ENCODE measurements around the gene ATP2A1. TPM values are rescaled to one million over a fixed set of nuclear protein-coding genes. Genes with fewer than 3 reads are reported as not detected.
"Not testable (repeated sequence)": the region's sequence is repeated elsewhere in the genome, so short reads cannot be mapped to it uniquely, and the experiment has no call there.

ATP2A1 gene
- total RNA-seq, 4 donors from 2014 or later = 0.32 to 0.44 (median 0.37) TPM

DNA sequence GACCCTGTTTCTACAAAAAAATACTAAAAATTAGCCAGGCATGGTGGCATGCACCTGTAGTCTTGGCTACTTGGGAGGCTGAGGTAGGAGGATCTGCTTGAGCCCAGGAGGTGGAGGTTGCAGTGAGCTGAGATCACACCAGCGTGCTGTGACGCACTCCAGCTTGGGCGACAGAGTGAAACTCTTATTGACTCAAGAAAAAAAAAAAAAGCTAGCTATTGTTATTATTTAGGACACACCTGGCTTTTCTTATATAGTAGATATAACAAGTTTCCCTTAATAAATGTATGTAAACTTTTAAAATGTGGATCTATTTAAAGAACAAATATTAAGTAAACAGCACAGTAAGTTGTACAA is 44.9 kb downstream of the ATP2A1 start:
- TF ChIP-seq, protein P1, sequence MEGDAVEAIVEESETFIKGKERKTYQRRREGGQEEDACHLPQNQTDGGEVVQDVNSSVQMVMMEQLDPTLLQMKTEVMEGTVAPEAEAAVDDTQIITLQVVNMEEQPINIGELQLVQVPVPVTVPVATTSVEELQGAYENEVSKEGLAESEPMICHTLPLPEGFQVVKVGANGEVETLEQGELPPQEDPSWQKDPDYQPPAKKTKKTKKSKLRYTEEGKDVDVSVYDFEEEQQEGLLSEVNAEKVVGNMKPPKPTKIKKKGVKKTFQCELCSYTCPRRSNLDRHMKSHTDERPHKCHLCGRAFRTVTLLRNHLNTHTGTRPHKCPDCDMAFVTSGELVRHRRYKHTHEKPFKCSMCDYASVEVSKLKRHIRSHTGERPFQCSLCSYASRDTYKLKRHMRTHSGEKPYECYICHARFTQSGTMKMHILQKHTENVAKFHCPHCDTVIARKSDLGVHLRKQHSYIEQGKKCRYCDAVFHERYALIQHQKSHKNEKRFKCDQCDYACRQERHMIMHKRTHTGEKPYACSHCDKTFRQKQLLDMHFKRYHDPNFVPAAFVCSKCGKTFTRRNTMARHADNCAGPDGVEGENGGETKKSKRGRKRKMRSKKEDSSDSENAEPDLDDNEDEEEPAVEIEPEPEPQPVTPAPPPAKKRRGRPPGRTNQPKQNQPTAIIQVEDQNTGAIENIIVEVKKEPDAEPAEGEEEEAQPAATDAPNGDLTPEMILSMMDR (IDR thresholded peaks at IDR 0.05) = no peak
- DNase-seq (ENCODE audit: low spot score) (no peak), ATAC-seq (ENCODE audit: low FRiP score) (no peak)

DNA sequence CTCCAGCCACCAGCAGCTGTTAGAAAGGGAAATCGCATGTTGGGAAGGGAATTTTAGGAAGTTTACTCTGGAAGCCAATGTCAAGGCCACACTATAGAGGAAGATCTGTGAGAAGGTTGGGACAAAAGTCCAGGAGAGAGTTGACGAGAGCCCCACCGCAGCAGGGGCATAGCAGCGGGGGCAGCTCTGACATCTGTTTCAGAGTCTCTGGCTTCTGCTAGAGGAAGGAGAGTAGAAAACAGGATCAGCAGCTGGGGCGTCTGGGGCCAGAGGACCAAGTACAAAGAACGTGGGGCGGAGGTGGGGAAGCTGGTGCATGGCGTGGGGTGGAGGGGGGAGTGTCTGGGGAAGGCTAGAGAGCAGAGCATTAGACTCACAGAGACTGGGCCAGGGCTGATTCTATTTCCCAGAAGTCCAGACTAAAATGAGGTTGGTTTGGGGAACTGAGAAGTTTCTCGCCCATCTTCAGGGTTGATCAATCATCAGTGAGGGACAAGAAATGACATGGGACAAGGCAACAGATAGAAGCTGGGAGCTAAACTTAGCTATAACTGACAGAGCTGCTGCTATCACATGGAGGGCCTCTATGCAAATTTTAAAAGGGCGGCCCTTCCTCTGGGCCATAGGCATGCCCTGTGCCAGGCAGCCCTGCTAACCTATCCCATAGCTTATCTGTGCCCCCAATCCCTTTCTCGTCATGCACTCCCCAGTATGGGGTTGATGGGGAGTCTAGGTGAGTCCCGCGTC is 45.5 kb downstream of the ATP2A1 start:
- no peak for ATAC-seq (ENCODE audit: low FRiP score)
- TF ChIP-seq, protein P1 (IDR thresholded peaks at IDR 0.05) = no peak

DNA sequence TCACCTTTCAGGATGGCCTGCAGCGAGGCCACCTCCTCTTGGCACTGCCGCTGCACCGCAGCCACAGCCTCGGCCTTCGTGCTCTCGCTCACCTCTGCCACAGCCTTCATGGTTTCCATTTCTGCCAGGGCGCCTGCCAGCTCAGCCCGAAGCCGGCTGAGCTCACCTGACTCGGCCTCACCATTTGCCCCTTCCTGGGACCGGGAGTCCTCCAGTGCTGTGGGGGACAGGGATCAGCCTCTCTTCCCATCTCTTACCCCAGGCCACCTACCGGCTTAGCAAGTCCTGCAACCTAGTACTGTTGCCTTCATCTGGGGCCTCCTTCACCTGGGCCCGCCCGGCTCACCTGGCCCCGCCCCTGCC is 46.1 kb downstream of the ATP2A1 start:
- no peak for DNase-seq (ENCODE audit: low spot score)
- ATAC-seq (ENCODE audit: low FRiP score) = no peak
- TF ChIP-seq, protein P1 (IDR thresholded peaks at IDR 0.05) = no peak

More for the DNA sequence above, 45.5 kb downstream of the ATP2A1 start:
- DNase-seq (ENCODE audit: low spot score) = no peak

DNA sequence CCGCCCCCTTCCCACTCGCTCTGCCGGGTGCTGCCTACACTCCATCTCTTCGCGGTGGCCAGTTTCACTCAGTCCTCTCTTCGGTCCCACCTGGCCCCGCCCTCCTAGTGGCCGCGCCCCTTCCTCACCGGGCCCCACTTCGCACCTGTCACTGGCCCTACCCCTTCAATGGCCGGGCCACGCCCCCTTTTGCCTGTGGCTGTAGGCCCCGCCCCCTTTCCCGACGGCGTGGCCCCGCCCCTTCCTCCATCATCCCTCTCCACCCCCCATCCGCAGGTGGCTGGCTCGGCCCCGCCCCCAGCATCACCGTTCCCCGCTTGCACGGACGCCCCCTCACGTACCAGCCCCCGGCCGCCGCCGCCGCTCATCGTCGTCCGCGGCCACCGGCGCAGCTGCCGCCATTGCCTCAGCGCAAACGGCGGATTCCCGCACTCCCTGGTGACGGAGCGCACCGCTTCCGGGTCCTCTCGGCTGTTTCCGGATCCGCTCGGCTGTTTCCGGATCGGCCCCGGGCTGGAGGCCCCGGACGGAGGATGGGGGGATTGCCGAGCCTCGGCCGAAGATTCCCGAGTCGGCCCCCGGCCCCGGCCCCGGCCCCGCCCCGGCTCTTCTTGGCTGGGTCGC is 46.6 kb downstream of the ATP2A1 start, which contains the start of gene RABEP2:
TSS of gene RABEP2 (minus strand) at position 477 of the 624 bp plus-strand sequence. CDS start at position 402, 75 bp downstream.
- peak; percentile 87 for DNase-seq (ENCODE audit: low spot score)
- ATAC-seq (ENCODE audit: low FRiP score) = peak; percentile 96
- TF ChIP-seq, protein P1 (IDR thresholded peaks at IDR 0.05) = no peak

DNA sequence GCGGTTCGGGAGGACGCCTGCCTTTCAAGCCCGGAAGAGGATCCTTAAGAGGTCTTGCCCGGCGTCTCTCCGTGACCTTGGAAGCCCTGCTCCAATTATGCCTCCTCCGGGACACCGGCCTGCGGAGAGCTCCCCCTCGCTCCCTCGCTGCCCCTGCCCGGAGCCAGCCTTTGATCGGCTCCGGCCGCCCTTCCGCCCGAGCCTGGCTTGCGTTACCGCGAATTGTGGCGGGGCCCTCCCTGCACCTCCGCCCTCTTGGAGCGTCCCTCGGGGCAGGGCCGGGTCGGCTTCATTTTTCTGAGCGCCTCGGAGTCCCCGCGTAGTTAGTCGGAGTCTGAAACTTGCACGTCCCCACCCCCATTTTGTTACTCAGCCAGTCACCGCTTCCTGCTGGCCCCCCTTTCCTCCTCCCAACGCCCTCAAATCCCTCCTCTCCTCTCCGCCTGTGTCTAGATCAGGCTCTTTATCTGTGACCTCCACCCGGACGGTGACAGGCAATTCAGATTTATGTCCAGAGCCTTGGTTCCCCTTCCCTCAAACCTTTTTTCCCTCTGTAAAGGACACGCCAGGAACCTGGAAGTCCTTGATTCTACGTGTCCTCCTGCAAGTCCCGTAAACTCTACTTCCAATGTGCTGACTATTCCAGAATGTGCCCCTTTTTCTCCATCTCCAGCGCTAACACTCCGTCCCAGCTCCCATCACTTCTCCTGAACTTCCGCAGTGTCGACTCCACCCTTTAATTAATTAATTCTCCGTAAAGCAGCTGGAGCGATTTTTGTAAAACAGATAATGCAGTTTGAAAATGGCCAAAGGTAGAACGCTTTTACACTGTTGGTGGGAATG is 47.3 kb downstream of the ATP2A1 start:
- TF ChIP-seq, protein P1 (IDR thresholded peaks at IDR 0.05) = no peak
- DNase-seq (ENCODE audit: low spot score) (no peak), ATAC-seq (ENCODE audit: low FRiP score) (peak; percentile 54)

DNA sequence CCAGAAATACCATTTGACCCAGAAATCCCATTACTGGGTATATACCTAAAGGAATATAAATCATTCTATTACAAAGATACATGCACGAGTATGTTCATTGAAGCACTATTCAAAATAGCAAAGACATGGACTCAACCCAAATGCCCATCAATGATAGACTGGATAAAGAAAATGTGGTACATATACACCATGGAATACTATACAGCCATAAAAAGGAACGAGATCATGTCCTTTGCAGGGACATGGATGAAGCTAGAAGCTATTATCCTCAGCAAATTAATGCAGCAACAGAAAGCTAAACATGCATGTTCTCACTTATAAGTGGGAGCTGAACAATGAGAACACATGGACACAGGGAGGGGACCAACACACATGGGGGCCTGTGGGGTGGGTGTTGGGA is 48.0 kb downstream of the ATP2A1 start:
- DNase-seq (ENCODE audit: low spot score); ATAC-seq (ENCODE audit: low FRiP score): not testable (repeated sequence)

DNA sequence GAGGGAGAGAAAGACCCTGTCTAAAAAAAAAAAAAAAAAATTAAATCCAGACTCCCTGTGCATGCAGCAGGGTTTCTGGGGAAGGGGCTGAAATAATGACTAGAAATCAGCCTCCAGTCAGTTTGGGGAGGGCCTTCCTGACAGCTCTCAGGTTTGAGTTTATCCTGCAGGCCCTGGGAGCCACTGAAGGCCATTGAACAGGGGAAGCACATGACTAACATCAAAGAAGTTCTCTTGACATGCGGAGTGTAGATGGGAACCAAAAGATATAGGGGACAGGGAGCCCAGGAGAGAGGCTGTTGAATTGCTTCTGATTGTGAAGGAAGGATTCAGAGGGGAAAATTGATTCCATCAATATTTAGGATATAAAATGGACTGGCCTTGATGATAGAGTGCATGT is 49.5 kb downstream of the ATP2A1 start:
- ATAC-seq (ENCODE audit: low FRiP score) (no peak), DNase-seq (ENCODE audit: low spot score) (no peak)
- TF ChIP-seq, protein P1 (IDR thresholded peaks at IDR 0.05) = no peak
